WTC11 (cell line): ENCODE measurements around the gene PRDM12. TPM values are rescaled to one million over a fixed set of nuclear protein-coding genes. Genes with fewer than 3 reads are reported as not detected.

ENCODE experiments used
- ATAC-seq: fragments of 200-7000 bp; cut with Tn5 transposase; 2 replicates; pipeline ENCODE4 v1.10.0; 2021; ENCODE audit warnings: mild to moderate bottlenecking, moderate library complexity
- CTCF ChIA-PET: fragments of 300-600 bp; sonication (Branson Sonifier 250); formaldehyde crosslinking; loops from one replicate; lab custom pipeline; 2021; ENCODE audit warnings: antibody characterized with exemption; lab: Charles Lee
- POLR2A ChIA-PET: fragments of 350-600 bp; sonication (Branson Sonifier 250); formaldehyde crosslinking; loops from one replicate; lab custom pipeline; 2021; ENCODE audit warnings: antibody characterized with exemption; lab: Charles Lee
- DNase-seq: peaks from one replicate; pipeline ENCODE4 v3.0.0; 2021; ENCODE audit warnings: low spot score
- H3K27ac Mint-ChIP-seq: 2 replicates; pipeline ENCODE4 v1.8.0; 2021; ENCODE audit warnings: mixed read lengths
- H3K27me3 Mint-ChIP-seq: 2 replicates; pipeline ENCODE4 v1.8.0; 2021; ENCODE audit warnings: low read depth, mild to moderate bottlenecking, moderate library complexity, mixed read lengths
- H3K36me3 Mint-ChIP-seq: 2 replicates; pipeline ENCODE4 v1.8.0; 2021; ENCODE audit warnings: mixed read lengths
- H3K4me1 Mint-ChIP-seq: 2 replicates; pipeline ENCODE4 v1.8.0; 2022; ENCODE audit warnings: mixed read lengths
- H3K4me3 Mint-ChIP-seq: 2 replicates; pipeline ENCODE4 v1.8.0; 2021; ENCODE audit warnings: mild to moderate bottlenecking, moderate library complexity, mixed read lengths
- H3K9me3 Mint-ChIP-seq: 2 replicates; pipeline ENCODE4 v1.8.0; 2021; ENCODE audit warnings: mixed read lengths
- CTCF ChIP-seq: fragments of 200-600 bp; IDR thresholded peaks from 2 replicates; pipeline ENCODE4 v1.8.0; 2022; ENCODE audit warnings: antibody characterized with exemption
- E2F1 ChIP-seq: sonication (generic); formaldehyde crosslinking; IDR thresholded peaks from 2 replicates; pipeline ENCODE4 v1.8.0; 2022; ENCODE audit warnings: mild to moderate bottlenecking, missing genetic modification reagents
- EMX1 ChIP-seq: fragments of 250-450 bp; sonication (Bioruptor Pico); IDR thresholded peaks from 2 replicates; pipeline ENCODE4 v1.8.0; 2021; ENCODE audit warnings: mild to moderate bottlenecking
- ETV6 ChIP-seq: sonication (generic); formaldehyde crosslinking; IDR thresholded peaks from 2 replicates; pipeline ENCODE4 v1.8.1; 2022; ENCODE audit warnings: mild to moderate bottlenecking, missing genetic modification reagents
- FOXJ3 ChIP-seq: sonication (generic); formaldehyde crosslinking; IDR thresholded peaks from 2 replicates; pipeline ENCODE4 v1.9.0; 2021; ENCODE audit warnings: missing genetic modification reagents, mild to moderate bottlenecking, borderline replicate concordance
- HMGA2 ChIP-seq: fragments of 250-450 bp; sonication (Bioruptor Pico); IDR thresholded peaks from 2 replicates; pipeline ENCODE4 v1.4.0; 2021; ENCODE audit warnings: mild to moderate bottlenecking, moderate library complexity
- JAZF1 ChIP-seq: fragments of 250-450 bp; sonication (Bioruptor Pico); IDR thresholded peaks from 2 replicates; pipeline ENCODE4 v1.9.0; 2021; ENCODE audit warnings: moderate library complexity, mild to moderate bottlenecking, inconsistent platforms
- MLX ChIP-seq: sonication (generic); formaldehyde crosslinking; IDR thresholded peaks from 2 replicates; pipeline ENCODE4 v1.8.1; 2023; ENCODE audit warnings: mild to moderate bottlenecking, missing genetic modification reagents, moderate library complexity
- NFATC4 ChIP-seq: fragments of 250-450 bp; sonication (Bioruptor Pico); IDR thresholded peaks from 2 replicates; pipeline ENCODE4 v1.9.0; 2021; ENCODE audit warnings: mild to moderate bottlenecking
- NFYB ChIP-seq: sonication (generic); formaldehyde crosslinking; conservative IDR thresholded peaks from 2 replicates; pipeline ENCODE4 v1.8.0; 2022; ENCODE audit warnings: low read depth, missing genetic modification reagents
- NR1H2 ChIP-seq: sonication (generic); formaldehyde crosslinking; IDR thresholded peaks from 2 replicates; pipeline ENCODE4 v1.9.0; 2021; ENCODE audit warnings: mild to moderate bottlenecking, moderate library complexity, missing genetic modification reagents
- PREB ChIP-seq: sonication (generic); formaldehyde crosslinking; IDR thresholded peaks from 2 replicates; pipeline ENCODE4 v1.8.1; 2022; ENCODE audit warnings: mild to moderate bottlenecking, missing genetic modification reagents, moderate library complexity, borderline replicate concordance
- TCF7 ChIP-seq: sonication (generic); formaldehyde crosslinking; IDR thresholded peaks from 2 replicates; pipeline ENCODE4 v1.8.0; 2022; ENCODE audit warnings: mild to moderate bottlenecking, low read depth, missing genetic modification reagents, moderate library complexity
- ZNF317 ChIP-seq: sonication (generic); formaldehyde crosslinking; IDR thresholded peaks from 2 replicates; pipeline ENCODE4 v1.8.1; 2023; ENCODE audit warnings: low read depth, mild to moderate bottlenecking, moderate library complexity, missing genetic modification reagents, borderline replicate concordance
- ZNF512 ChIP-seq: sonication (generic); formaldehyde crosslinking; IDR thresholded peaks from 2 replicates; pipeline ENCODE4 v1.8.1; 2022; ENCODE audit warnings: missing genetic modification reagents, borderline replicate concordance
- ZNF671 ChIP-seq: fragments of 250-450 bp; sonication (Bioruptor Pico); IDR thresholded peaks from 2 replicates; pipeline ENCODE4 v1.8.0; 2021; ENCODE audit warnings: mild to moderate bottlenecking
- total RNA-seq: library from RNA; stranded (reverse); gene quantifications from 3 replicates; pipeline ENCODE4 v1.2.3, GENCODE V29; 2021

The PRDM12 gene
- total RNA-seq, 1 experiment from 2014 or later, result 0.09 TPM

- peak; percentile 11 for DNase-seq
- H3K9me3 Mint-ChIP-seq, result no peaks in the 10 kb centered on the region
- no peaks in the 10 kb centered on the region for H3K36me3 Mint-ChIP-seq
- TF ChIP-seq ZNF317 (CRISPR knock-in tag) (no peak), NR1H2 (CRISPR knock-in tag) (no peak), CTCF (no peak), ETV6 (CRISPR knock-in tag) (no peak), HMGA2 (no peak), PREB (no peak), JAZF1 (CRISPR knock-in tag) (no peak), EMX1 (no peak), E2F1 (no peak), NFATC4 (CRISPR knock-in tag) (no peak)
- TF ChIP-seq, all 79 proteins: peak for 0
- H3K4me3 Mint-ChIP-seq, result no peak overlapping the region
- ATAC-seq, result no peak
- POLR2A ChIA-PET, result no interaction called here
- CTCF ChIA-PET, result interaction anchor here (1.2 to 2.2 kb wide), 2 partner anchors 32 to 191 kb away, joined by 4 to 5 read pairs; no protein-coding TSS in a partner anchor
- peaks cover 35% of the 10 kb centered on the region for H3K27me3 Mint-ChIP-seq
- H3K4me1 Mint-ChIP-seq, result no peaks in the 10 kb centered on the region
- H3K27ac Mint-ChIP-seq, result no peak overlapping the region
Measured at GRCh38 chr9:130651752-130652151, 12.6 kb upstream of the PRDM12 start.

GRCh38 chr9:130654879-130655278, 9.5 kb upstream of the PRDM12 start:
- peaks cover 66% of the 10 kb centered on the region for H3K27me3 Mint-ChIP-seq
- H3K36me3 Mint-ChIP-seq, result 0 out of 2 replicates have a peak, but pooled peaks cover 3% of the 10 kb centered on the region
- DNase-seq, result no peak
- H3K27ac Mint-ChIP-seq, result no peak overlapping the region
- POLR2A ChIA-PET, result no interaction called here
- no peak for TF ChIP-seq NFYB (CRISPR knock-in tag)
- no peak for TF ChIP-seq TCF7
- TF ChIP-seq MLX (CRISPR knock-in tag), result no peak
- no peak for TF ChIP-seq ZNF671 (CRISPR knock-in tag)
- no peak for TF ChIP-seq ZNF512 (CRISPR knock-in tag)
- no peak for TF ChIP-seq FOXJ3 (CRISPR knock-in tag)
- TF ChIP-seq, all 79 proteins: peak for 0
- no peak for ATAC-seq
- Mint-ChIP-seq H3K4me1 (no peaks in the 10 kb centered on the region), H3K4me3 (no peak overlapping the region), H3K9me3 (no peaks in the 10 kb centered on the region)
- CTCF ChIA-PET, result interaction anchor here (0.6 to 2.3 kb wide), 3 partner anchors 29 to 555 kb away, joined by 4 to 6 read pairs (median 5); no protein-coding TSS in a partner anchor
